ENCODE results near the gene MFGE8.
"Not testable (repeated sequence)": the region's sequence is repeated elsewhere in the genome, so short reads cannot be mapped to it uniquely, and the experiment has no call there.

MFGE8 gene

GRCh38 chr15:88913017-88913849, at the start of gene MFGE8:
TSS of gene MFGE8 (minus strand) at chr15:88913379. CDS start at chr15:88913319, 60 bp downstream.
- DNase-seq: peak; percentile 68

- DNase-seq: no peak
Measured at GRCh38 chr15:88959445-88959844, 46.3 kb upstream of the MFGE8 start.

DNA sequence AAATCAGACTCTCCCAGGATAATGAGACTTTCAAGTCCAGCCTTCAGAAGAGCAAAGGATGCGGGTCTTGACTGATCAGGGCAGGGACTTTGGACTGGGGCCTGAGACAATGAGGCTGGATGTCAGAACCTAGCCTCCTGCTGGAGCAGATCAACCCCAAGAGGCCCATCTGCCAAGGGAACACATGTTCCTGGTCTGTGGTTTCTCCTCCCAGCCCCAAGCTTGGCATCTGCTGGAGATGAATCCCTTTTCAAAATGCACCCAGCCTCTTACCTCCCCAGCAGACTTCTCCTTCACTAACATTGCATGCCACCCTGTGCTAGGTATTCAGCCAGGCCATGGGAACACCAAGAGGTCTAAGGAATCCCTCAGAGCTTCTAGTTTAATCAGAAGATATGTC, 43.7 kb upstream of the MFGE8 start:
- DNase-seq: no peak

- no peak for DNase-seq
Measured at GRCh38 chr15:88956263-88956662, 43.1 kb upstream of the MFGE8 start.

GRCh38 chr15:88954431-88955277, 41.5 kb upstream of the MFGE8 start:
- DNase-seq: no peak

DNA sequence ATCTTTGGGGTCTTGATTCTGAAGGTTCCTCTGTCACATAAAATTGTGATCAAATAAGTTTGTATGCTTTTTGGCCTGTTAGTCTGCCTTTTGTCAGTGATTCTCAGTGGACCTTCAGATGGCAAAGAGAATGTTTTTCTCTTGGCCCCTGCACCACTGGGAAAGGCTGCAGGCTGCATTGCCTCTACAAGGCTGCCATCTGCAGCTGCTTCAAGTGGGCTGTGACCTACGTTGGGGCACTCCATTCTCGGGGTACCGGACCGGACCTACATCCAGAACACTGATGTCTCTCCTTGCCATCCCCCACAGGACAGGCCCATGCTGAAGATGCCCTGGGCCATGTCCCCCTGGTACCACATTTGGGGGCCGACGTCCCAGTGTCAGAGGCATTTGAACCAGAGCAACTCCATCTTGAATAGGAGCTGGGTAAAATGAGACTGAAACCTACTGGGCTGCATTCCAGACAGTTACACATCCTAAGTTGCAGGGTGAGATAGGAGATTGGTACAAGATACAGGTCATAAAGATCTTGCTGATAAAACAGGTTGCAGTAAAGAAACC, 37.5 kb upstream of the MFGE8 start:
- DNase-seq: no peak

- DNase-seq: no peak
Measured at GRCh38 chr15:88949734-88950400, 36.7 kb upstream of the MFGE8 start.

- DNase-seq: no peak
Measured at GRCh38 chr15:88940110-88940675, 27.0 kb upstream of the MFGE8 start.

DNA sequence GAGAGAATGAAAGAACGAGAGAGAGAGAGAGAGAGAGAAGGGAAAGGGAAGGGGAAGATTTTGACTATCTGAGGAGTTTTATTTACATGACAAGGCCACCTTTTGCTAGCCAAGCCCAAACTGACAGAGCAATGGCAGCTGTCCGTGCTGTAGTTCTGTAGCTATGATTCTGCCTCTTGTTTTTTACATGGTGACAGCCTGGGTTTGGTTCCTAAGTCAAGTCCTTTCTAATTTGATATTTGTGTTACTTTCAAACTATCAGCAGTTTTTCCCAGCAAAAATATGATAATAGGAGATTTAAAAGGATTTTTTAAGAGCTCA, 26.3 kb upstream of the MFGE8 start:
- DNase-seq: no peak

DNA sequence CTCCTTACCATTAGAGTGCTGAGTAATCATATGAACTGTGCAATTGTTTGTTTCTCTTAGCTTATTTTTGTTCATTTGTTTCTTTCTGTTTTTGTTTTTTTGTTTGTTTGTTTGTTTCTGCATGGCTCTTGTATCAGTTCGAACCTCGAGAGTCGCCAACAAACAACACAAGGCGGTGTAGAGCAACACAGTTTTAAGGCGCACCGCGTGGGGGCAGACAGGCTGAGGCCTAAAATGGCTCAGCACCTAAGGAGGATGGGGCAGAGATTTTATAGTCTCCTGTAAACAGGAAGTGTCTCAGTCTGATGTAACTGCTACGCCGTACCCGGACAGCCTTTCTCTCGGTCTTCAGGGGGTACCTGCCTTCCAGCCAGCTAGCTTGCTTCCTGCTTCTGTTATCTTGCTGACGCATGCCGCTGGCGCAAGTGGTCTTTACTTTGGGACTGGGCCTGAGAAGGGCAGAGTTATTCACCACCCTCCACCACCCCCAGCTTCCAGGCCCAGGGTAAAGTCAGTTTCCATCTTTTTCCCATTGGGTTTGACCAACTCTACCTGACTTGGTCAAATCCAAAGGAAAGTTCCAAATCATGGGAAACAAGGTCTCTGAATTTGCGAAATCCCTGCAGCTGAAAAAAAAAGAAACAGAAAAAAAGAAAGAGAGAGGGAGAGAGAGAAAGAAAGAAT, 25.8 kb upstream of the MFGE8 start:
- DNase-seq: no peak

GRCh38 chr15:88934449-88934848, 21.3 kb upstream of the MFGE8 start:
- not testable (repeated sequence) for DNase-seq

DNA sequence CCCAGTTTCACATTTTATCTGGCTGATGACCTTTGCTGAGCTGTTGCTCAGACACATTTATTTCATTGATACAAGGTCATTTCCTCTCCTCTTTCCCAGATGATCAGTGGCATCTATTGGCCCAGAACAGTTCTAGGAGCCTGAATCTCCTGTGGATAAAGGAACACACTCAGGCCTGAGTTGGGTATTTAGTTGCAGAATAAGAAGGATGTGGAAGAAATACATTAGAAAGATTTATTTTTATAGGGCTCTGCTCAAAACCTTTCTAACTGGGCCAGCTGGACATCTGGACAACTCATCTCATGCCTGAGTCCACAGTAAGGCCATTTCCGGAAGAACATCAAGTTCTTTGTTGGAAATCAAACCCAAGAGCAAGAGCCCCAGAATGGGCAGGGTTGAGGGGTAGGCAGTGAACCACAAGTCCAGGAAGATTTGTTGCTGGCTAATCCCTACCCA, 19.7 kb upstream of the MFGE8 start:
- DNase-seq: no peak

DNA sequence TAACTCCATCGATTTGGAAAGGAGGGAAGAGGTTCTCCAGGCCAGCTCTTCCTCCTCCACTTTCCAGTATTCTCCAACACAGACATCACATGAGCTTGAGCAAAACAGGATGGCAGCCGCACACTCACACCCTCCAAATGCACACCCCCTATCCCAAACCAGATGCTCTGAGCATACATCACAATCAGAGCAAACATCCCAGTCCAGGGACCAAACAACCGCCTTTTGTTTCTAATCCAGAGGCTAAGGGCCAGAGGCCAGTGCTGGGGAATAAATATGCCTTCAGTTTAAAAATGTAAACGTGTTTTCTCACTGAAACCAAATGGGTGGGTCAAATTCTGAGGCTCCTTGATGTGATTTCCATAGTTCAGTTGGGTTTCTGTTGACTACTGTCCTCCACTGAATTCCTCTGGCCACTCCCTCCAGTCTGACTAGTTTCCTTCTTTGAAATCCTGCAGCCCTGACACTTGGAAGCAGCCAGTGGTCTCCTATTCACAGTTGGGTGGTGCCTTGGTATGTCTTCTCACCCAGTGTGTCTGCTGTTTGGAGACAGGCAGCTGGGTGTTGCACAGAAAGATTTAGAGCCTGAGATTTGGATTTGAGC, 19.2 kb upstream of the MFGE8 start:
- DNase-seq: no peak

GRCh38 chr15:88930579-88930978, 17.4 kb upstream of the MFGE8 start:
- no peak for DNase-seq

- DNase-seq: not testable (repeated sequence)
Measured at GRCh38 chr15:88929358-88930098, 16.3 kb upstream of the MFGE8 start.

- not testable (repeated sequence) for DNase-seq
Measured at GRCh38 chr15:88928192-88928591, 15.0 kb upstream of the MFGE8 start.

GRCh38 chr15:88925648-88926047, 12.5 kb upstream of the MFGE8 start:
- not testable (repeated sequence) for DNase-seq

DNA sequence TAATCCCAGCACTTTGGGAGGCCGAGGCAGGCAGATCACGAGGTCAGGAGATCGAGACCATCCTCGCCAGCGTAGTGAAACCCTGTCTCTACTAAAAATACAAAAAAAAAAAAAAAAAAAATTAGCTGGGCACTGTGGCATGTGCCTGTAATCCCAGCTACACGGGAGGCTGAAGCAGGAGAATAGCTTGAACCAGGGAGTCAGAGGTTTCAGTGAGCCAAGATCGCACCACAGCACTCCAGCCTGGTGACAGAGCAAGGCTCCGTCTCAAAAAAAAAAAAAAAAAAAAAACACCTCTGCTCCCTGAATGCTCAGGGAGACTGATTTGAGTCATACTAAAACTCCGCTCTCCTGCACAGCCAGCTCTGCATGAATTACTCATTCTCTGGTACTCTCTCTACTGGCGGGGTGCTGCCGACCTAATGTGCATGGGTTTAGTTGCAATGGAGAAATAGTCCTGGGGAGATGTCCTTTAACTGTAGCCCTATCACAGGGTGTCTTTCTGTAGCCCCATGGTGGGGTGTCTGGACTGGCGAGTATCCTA, 7.8 kb upstream of the MFGE8 start:
- not testable (repeated sequence) for DNase-seq

GRCh38 chr15:88920186-88920891, 7.2 kb upstream of the MFGE8 start:
- no peak for DNase-seq

DNA sequence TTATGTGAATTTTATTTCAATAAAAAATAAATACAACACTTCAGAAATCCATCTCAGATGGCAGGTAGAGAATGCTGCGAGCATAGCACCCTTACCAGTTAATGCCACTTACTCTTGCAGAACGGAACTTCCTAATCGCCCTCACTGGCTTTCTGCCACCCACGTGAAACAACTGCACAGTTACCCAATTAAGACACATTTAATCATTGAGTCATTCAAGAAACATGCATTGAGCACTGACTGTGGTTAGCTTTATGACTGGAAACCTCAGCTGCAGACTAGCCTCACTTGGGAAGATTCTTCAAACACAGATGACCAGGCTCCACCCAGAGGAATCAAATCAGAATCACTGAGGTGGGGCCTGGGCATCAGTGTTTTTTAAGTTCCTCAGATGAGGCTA, 5.6 kb upstream of the MFGE8 start:
- DNase-seq: no peak

All from activated T-cell treated with anti-CD3 and anti-CD28 coated beads for 4 hours (primary cell).